RWPE1 (cell line): Measurements from ENCODE around the gene WWTR1.
A peak's percentile ranks its signal among the peaks of the same experiment; 100 is the strongest.

ENCODE experiments used
- CTCF ChIA-PET: fragments of 350-600 bp; sonication (Branson Sonifier 250); formaldehyde crosslinking; extraction: SDS; loops from one replicate; lab custom pipeline; 2021; lab: Yijun Ruan, JAX
- POLR2A ChIA-PET: fragments of 400-600 bp; formaldehyde crosslinking; extraction: SDS; loops from one replicate; lab custom pipeline; 2020; ENCODE audit warnings: antibody characterized with exemption; ENCODE audit not compliant: low non-redundant PET; lab: Yijun Ruan, JAX
- DNase-seq: peaks from one replicate; pipeline ENCODE4 v3.0.0; 2012; ENCODE audit warnings: low spot score
- H3K27ac ChIP-seq: fragments of 450-650 bp; 2 replicates; pipeline ENCODE4 v1.5.1; 2017
- CTCF ChIP-seq: fragments of 450-650 bp; conservative IDR thresholded peaks from 2 replicates; pipeline ENCODE4 v1.5.1; 2017; ENCODE audit warnings: low read depth, mild to moderate bottlenecking

WWTR1 gene

GRCh38 chr3:149551500-149551899 is 106.3 kb downstream of the WWTR1 start:
- ChIA-PET POLR2A (no interaction called here), CTCF (no interaction called here)
- TF ChIP-seq CTCF, result no peak
- DNase-seq, result no peak
- H3K27ac ChIP-seq, result no peak overlapping the region

GRCh38 chr3:149548669-149549065 is 109.2 kb downstream of the WWTR1 start:
- CTCF ChIA-PET, result interaction anchor here (0.7 kb wide), 1 partner anchor 20 kb away, joined by 3 read pairs; no protein-coding TSS in a partner anchor
- TF ChIP-seq CTCF, result no peak
- H3K27ac ChIP-seq, result peak overlapping the region; percentile 69; the same call in 1 of the 2 replicates
- no peak for DNase-seq
- POLR2A ChIA-PET, result no interaction called here

- peak overlapping the region; percentile 69 for H3K27ac ChIP-seq
- POLR2A ChIA-PET, result no interaction called here
- peak; percentile 20 for DNase-seq
- TF ChIP-seq CTCF, result no peak
- CTCF ChIA-PET, result interaction anchor here (0.7 kb wide), 2 partner anchors 20 to 21 kb away, joined by 3 to 6 read pairs; no protein-coding TSS in a partner anchor
Measured at GRCh38 chr3:149547954-149548668, 109.7 kb downstream of the WWTR1 start.

- POLR2A ChIA-PET, result no interaction called here
- CTCF ChIA-PET, result interaction anchor here (0.6 to 0.7 kb wide), 4 partner anchors 17 to 385 kb away, joined by 3 to 7 read pairs (median 4); no protein-coding TSS in a partner anchor
- no peak for DNase-seq
Measured at GRCh38 chr3:149547413-149547812, 110.4 kb downstream of the WWTR1 start.

GRCh38 chr3:149545049-149545448 is 112.8 kb downstream of the WWTR1 start:
- ChIA-PET CTCF (no interaction called here), POLR2A (no interaction called here)
- no peak for TF ChIP-seq CTCF
- DNase-seq, result no peak
- no peak overlapping the region for H3K27ac ChIP-seq

More at GRCh38 chr3:149547413-149547812, 110.4 kb downstream of the WWTR1 start:
- TF ChIP-seq CTCF, result no peak
- H3K27ac ChIP-seq, result no peak overlapping the region

- no peak for TF ChIP-seq CTCF
- DNase-seq, result no peak
- POLR2A ChIA-PET, result no interaction called here
- no peak overlapping the region for H3K27ac ChIP-seq
- CTCF ChIA-PET, result interaction anchor here (0.6 kb wide), 1 partner anchor 210 kb away, joined by 6 read pairs; no protein-coding TSS in a partner anchor
Measured at GRCh38 chr3:149542375-149543312, 115.2 kb downstream of the WWTR1 start.
